Measurements from ENCODE around the gene NRAP.
A peak's percentile ranks its signal among the peaks of the same experiment; 100 is the strongest.

Gene NRAP

DNA sequence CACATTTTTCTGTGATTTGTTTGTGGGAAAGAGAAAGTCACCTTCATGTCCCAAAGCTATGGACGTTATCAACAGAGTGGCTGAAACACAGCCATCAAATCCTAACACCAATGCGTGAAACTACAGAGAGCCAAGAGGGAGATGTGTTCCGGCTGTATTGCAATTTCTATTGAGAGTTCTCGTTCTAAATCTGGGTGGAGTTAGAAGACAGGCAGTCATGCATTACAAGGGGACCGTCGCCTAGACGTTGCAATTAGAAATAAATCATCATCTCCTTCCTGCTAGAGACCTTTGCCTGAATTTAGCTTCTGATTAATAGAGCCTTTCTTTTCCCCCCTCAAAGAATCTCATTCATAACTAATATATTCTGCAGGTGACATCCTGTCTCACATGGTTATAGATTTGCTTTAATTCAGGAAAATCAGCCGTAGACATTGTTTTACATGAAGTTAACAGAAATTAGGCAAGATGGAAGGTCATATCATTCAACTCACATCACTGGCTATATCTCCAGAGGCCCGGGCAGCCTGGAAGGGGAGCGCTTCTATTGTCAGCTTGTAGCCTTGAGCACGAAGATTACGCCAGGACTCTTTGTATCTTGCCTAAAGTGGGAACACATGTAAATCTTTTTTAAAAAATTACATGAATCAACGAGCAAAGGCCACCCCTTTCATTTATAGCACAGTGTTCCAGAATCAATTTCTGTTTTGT is 58.4 kb downstream of the NRAP start:
- no peak for DNase-seq (ENCODE audit: low read depth in 2 of 2)

DNA sequence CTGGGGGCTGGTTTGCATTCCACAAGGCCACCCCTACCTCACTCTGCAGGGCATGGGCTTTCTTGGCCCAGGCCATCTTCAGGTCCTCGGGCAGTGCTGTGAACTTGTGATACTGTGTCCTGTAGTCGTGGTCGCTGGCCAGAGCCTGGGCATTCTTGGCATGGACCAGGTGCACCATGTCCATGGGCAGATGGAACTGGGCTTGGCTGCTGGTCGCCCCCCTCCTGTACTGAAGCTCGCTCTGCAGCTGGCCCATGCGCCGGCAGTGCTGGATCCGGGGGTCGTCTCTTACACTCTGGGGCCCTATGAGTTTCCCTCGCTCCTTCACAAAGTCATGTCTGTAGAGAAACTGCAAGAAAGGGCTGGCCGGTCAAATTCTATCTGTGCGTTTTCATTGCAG is 59.3 kb downstream of the NRAP start:
- no peak for DNase-seq (ENCODE audit: low read depth in 2 of 2)

DNA sequence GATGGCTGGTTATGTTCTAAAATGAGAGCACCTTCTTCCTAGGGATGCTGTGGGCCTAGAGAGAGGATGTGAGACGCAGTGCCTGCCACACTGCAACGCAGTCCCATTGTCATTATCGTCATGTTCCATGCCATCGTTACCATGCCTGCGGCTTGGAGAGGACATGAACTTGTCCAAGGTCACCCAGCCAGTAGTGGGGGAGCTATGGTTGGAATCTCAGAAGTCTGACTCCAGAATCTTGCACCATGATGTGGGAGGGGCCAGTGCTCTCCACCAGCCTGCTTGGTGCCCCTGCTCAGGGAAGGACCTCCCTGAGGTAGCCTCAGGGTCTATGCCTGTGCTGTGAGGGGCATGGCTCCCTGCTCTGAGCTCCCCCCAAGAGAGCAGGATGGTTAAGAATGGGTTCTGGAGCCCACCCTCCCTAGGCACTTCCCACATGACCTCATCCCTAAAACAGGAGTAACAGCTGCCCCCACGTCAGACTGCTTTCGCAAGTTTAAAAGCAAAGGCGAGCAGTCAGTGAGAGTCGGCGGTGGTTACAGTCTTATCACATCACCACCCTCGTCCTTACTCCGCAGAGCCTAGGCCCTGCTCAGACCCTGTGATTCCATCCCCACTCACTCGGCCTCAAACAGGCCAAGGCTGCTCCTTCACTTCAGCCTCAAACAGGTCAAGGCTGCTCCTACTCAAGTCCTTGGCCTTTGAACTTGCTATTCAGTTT is 60.6 kb downstream of the NRAP start:
- DNase-seq (ENCODE audit: low read depth in 2 of 2) = no peak

DNA sequence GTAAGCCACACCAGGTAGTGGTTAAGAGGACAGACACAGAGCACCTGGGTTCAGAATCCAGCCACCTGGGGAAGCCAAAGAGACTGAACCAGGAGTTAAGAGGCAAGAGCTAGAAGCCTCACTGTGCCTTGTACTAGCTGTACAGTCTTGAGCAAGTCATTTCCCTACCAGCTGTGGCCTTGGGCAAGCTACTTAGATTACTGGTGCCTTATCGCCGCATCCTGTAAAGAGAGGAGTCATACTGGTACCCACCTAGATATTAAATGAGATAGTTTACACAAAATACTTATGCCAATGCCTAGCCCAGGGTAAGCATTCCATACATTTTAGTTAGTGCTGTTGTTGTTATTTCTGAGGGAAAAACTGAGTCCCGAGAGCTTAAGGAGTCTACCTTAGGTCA is 63.3 kb downstream of the NRAP start:
- no peak for DNase-seq (ENCODE audit: low read depth in 2 of 2)

- no peak for DNase-seq (ENCODE audit: low read depth in 2 of 2)
Measured at GRCh38 chr10:113594652-113595051, 69.2 kb downstream of the NRAP start.

GRCh38 chr10:113592380-113592779 is 71.5 kb downstream of the NRAP start:
- no peak for DNase-seq (ENCODE audit: low read depth in 2 of 2)

DNA sequence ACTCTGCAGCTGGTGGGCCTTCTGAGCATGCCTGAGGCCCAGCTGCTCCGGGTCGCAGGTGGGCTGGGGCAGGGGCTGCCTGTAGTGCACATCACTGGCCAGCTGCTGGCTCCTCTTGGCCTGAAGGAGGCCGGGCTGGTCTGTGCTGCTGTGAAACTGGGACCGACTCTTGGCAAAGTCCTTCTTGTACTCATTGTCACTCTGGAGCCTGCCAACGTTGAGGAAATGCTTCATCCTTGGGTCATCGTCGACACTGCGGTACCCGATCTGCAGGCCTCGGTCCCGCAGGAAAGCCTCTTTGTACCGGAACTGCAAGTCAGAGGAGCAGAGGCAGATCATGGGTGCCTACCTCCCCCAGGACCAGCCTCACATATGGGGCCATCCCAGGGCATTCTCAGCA is 73.3 kb downstream of the NRAP start:
- no peak for DNase-seq (ENCODE audit: low read depth in 2 of 2)

DNA sequence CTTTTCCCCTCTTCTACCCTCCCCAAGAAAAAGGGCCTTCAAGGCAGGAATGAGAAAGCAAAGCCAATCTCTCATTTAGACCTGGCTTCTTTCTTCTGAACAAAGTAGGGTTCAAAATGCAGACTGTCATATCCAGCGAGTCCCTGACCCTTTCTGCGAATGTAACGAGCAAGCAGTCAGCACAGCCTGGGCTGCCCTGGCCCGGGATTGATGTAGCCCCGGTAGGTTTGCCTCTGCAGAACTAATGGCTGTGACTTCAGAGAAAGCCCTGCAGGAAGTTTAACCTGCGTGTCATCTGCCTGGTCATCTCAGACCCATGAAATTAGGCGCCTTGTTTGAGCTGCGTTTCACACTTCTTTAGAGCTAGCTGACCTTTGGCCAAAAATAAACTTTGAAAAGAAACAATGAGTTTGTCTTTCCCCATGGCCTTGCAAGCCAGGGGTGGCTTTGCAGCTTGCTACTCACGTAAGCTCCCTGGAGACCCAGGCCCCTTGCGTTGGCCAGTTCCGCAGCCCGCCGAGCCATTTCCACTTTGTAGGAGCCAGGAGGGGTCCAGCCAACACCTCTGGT is 74.6 kb downstream of the NRAP start:
- no peak for DNase-seq (ENCODE audit: low read depth in 2 of 2)

GRCh38 chr10:113585949-113586348 is 77.9 kb downstream of the NRAP start:
- no peak for DNase-seq (ENCODE audit: low read depth in 2 of 2)

- DNase-seq (ENCODE audit: low read depth in 2 of 2) = no peak
Measured at GRCh38 chr10:113583571-113583970, 80.3 kb downstream of the NRAP start.

DNA sequence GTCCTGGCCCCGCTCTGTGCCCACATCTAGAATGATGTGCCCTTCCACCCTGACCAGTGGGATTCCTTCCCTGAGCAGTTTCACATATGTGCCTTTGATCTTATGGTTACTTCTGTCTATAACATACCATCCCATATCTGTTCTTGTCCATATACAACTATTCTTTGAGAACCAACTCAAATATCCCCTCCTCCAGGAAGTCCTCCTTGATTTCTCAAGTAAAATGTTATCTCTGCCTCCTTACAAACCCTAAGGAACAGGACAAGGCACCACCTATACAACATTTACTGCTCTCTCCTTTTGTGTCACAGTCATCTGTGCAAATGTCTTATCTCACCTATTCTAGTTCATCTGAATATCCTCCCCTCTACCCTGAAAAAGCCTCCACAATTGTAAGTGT is 82.7 kb downstream of the NRAP start:
- DNase-seq (ENCODE audit: low read depth in 2 of 2) = no peak

DNA sequence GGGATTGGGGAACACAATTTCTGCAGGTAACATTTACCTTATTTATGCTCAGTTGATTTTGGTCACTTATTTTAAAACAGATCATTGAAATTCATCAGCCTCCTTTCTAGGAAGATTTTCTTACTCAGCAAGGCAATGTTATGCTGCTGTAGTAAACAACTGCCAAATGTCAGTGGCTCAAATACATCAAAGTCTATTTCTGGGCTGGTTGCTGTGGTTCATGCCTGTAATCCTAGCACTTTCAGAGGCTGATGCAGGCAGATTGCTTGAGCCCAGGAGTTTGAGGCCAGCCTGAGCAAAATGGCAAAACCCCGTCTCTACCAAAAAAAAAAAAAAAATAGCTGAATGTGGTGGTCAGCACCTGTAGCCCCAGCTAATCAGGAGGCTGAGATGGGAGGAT is 85.1 kb downstream of the NRAP start:
- DNase-seq (ENCODE audit: low read depth in 2 of 2) = no peak

DNA sequence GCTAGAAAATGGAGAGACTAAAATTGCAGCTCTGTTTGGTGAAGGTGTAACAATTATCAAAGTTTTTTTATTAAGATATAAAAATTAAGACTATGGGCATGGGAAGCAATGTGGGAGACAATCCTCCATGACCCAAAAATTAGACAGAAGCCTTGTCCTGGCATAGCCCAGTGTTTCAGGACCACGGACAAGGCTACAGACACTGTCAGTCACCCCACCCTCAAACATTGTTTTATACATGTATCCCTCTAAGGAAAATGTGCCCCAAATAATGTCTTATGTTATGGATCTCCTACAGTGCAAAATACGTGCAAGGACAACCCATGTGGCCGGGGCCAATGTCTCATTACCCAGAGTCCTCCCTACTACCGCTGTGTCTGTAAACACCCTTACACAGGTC is 87.0 kb downstream of the NRAP start:
- DNase-seq (ENCODE audit: low read depth in 2 of 2) = no peak

DNA sequence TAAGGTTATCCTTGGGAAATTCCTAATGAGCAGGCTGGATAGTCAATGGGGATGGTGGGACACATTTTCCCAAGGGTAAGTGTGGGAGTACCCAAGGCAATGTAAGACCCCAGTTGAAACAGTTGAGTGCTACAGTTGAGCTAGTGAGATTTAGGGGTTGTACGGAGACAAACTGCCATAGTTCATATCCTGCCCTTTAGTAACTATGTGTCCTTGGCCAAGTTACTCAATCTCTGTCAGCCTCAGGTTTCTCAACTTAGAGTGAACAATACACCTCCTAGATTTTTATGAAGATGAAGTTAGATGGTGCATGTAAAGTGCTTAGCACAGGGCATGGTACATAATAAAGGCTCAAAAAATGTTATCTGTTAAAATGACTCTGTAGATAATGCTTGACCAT is 90.5 kb downstream of the NRAP start:
- no peak for DNase-seq (ENCODE audit: low read depth in 2 of 2)

GRCh38 chr10:113572520-113573290 is 91.1 kb downstream of the NRAP start:
- no peak for DNase-seq (ENCODE audit: low read depth in 2 of 2)

DNA sequence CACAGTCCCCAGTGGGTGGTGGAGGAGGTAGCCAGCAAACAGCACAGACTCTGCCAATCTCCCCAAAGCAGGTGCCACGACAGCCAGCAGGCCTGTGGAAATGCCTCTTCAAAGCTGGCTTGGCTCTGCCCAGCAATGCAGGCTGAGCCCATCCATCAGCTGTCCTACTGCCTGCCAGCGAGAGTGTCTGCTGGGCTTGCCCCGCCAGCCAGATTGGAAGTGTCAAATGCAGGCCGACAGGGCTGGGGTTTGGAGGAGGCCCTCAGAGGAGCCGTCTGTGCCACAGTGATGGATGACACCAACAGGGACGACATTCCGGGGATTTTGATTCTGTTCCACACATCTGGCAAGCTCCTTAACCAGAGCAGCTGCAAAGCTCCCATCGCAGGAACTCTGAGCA is 94.3 kb downstream of the NRAP start:
- no peak for DNase-seq (ENCODE audit: low read depth in 2 of 2)

GRCh38 chr10:113566888-113567287 is 97.0 kb downstream of the NRAP start:
- DNase-seq (ENCODE audit: low read depth in 2 of 2) = no peak

GRCh38 chr10:113565364-113565763 is 98.5 kb downstream of the NRAP start:
- no peak for DNase-seq (ENCODE audit: low read depth in 2 of 2)

GRCh38 chr10:113563306-113564088 is 100.3 kb downstream of the NRAP start:
- peak; percentile 18 to 31 for DNase-seq (ENCODE audit: low read depth in 2 of 2)

GRCh38 chr10:113562704-113563103 is 101.1 kb downstream of the NRAP start:
- no peak for DNase-seq (ENCODE audit: low read depth in 2 of 2)

GRCh38 chr10:113562069-113562468 is 101.8 kb downstream of the NRAP start:
- DNase-seq (ENCODE audit: low read depth in 2 of 2) = no peak

DNA sequence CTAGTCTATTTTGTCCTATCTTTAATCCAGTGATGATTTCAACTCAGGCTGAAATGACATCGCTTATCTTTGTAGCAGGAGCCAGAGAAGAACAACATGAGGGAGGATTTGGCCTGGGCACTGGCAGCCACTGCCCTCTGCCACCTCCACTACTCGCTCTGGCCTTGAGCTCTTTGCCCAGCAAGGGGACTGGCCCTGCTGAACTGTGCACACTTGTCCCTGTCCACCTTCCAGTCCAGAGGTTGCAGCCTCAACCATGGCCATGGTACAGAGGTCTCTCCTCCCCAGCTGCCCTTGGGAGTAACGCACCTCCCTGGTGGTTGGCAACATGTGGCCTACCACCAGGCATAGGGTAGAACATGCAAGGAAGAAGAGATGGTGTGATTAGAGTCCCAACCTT is 102.6 kb downstream of the NRAP start:
- DNase-seq (ENCODE audit: low read depth in 2 of 2) = no peak

All from stimulated activated CD8-positive, alpha-beta memory T cell treated with anti-CD3 and anti-CD28 coated beads, Interleukin-7, amount 100 ng/mL, for 1 hour (primary cell).